HCT116 (cell line): Measurements from ENCODE around the gene CYP11A1. TPM values are rescaled to one million over a fixed set of nuclear protein-coding genes. Genes with fewer than 3 reads are reported as not detected.

Experiments used
- ATAC-seq: fragments of 200-7000 bp; cut with Tn5 transposase; 2 replicates; pipeline ENCODE4 v1.9.1; 2020; ENCODE audit warnings: mild to moderate bottlenecking, moderate library complexity
- BruUV-seq: library from RNA; stranded (reverse); fragments of 400-500 nt; replicated peaks from 2 replicates; lab custom pipeline; 2021; lab: Mats Ljungman, UMichigan
- CTCF ChIA-PET: fragments of 300-600 bp; sonication (Branson Sonifier 250); formaldehyde crosslinking; loops from one replicate; lab custom pipeline; 2021; ENCODE audit warnings: antibody characterized with exemption; lab: Charles Lee
- POLR2A ChIA-PET: fragments of 300-600, 350-600 bp; sonication (Branson Sonifier 250); formaldehyde crosslinking; loops from one replicate; lab custom pipeline; 2021; ENCODE audit warnings: antibody characterized with exemption; lab: Charles Lee
- RAD21 ChIA-PET, 2 experiments: fragments of 300-600 bp; sonication (Branson Sonifier 250); formaldehyde crosslinking; loops; one replicate each; lab custom pipeline; 2023; ENCODE audit warnings: low total read pairs in 2 of 2; ENCODE audit not compliant: uncharacterized antibody in 2 of 2, unreplicated experiment in 2 of 2, low non-redundant PET in 1 of 2; lab: Charles Lee
- DNase-seq: peaks from one replicate; pipeline ENCODE4 v3.0.0-alpha.2; 2010; ENCODE audit warnings: low read depth, low spot score
- H2AFZ ChIP-seq: fragments of 200-600 bp; shearing (Covaris generic), sonication (generic); 2 replicates; pipeline ENCODE4 v1.6.1; 2017; ENCODE audit warnings: low read depth, mixed run types, mixed read lengths, antibody characterized with exemption, low read length; ENCODE audit not compliant: poor library complexity, severe bottlenecking
- H3K27ac ChIP-seq: 2 replicates; pipeline ENCODE4 v1.5.1; 2012; ENCODE audit warnings: low read depth, low read length
- H3K27me3 ChIP-seq: fragments of 200-600 bp; sonication (generic); 2 replicates; pipeline ENCODE4 v1.6.1; 2016; ENCODE audit warnings: mixed run types, low read length, mixed read lengths; ENCODE audit not compliant: insufficient read depth
- H3K36me3 ChIP-seq, 2 experiments: fragments of 200-500 bp in 1 of 2; fragments of 200-600 bp in 1 of 2; sonication (Bioruptor generic) in 1 of 2; sonication (generic) in 1 of 2; 2 replicates each; pipeline versions ENCODE4 v1.5.1 to v1.6.1; 2014 to 2016; ENCODE audit warnings: low read length in 2 of 2, inconsistent platforms in 1 of 2, mixed read lengths in 1 of 2, mixed run types in 1 of 2; ENCODE audit not compliant: insufficient read depth in 2 of 2, control insufficient read depth in 1 of 2
- H3K4me1 ChIP-seq, 2 experiments: fragments of 200-600 bp in 1 of 2; sonication (generic) in 1 of 2; 2 replicates each; pipeline versions ENCODE4 v1.5.1 to v1.6.1; 2012 to 2017; ENCODE audit warnings: low read length in 2 of 2, inconsistent platforms in 1 of 2, mild to moderate bottlenecking in 1 of 2, mixed read lengths in 1 of 2, mixed run types in 1 of 2, moderate library complexity in 1 of 2; ENCODE audit not compliant: insufficient read depth in 2 of 2, control insufficient read depth in 1 of 2
- H3K4me2 ChIP-seq: fragments of 200-600 bp; sonication (generic); 2 replicates; pipeline ENCODE4 v1.6.1; 2017; ENCODE audit warnings: mixed run types, low read length, mixed read lengths
- H3K4me3 ChIP-seq, 2 experiments: fragments of 200-600 bp in 1 of 2; sonication (generic) in 1 of 2; replicated peaks in 1 of 2; 2 replicates each; pipeline ENCODE4 v1.5.1; 2011 to 2016; ENCODE audit warnings: low read length in 2 of 2, control low read depth in 1 of 2, low read depth in 1 of 2, mild to moderate bottlenecking in 1 of 2, mixed read lengths in 1 of 2, mixed run types in 1 of 2
- H3K79me2 ChIP-seq: fragments of 200-600 bp; sonication (generic); 2 replicates; pipeline ENCODE4 v1.6.1; 2017; ENCODE audit warnings: mild to moderate bottlenecking, mixed run types, low read length, moderate library complexity, mixed read lengths; ENCODE audit not compliant: insufficient read depth
- H3K9ac ChIP-seq: fragments of 200-600 bp; sonication (generic); 2 replicates; pipeline ENCODE4 v1.6.1; 2016; ENCODE audit warnings: low read length, mixed read lengths
- H3K9me2 ChIP-seq: fragments of 200-600 bp; sonication (generic), shearing (Covaris generic); 2 replicates; pipeline ENCODE4 v1.6.1; 2017; ENCODE audit warnings: mixed run types, mild to moderate bottlenecking, moderate library complexity; ENCODE audit not compliant: insufficient read depth
- H3K9me3 ChIP-seq, 2 experiments: fragments of 200-500 bp in 1 of 2; fragments of 200-600 bp in 1 of 2; sonication (Bioruptor generic) in 1 of 2; sonication (generic) in 1 of 2; 2 replicates each; pipeline ENCODE4 v1.6.1; 2014 to 2017; ENCODE audit warnings: low read length in 2 of 2, mixed read lengths in 2 of 2, inconsistent platforms in 1 of 2, low read depth in 1 of 2, mild to moderate bottlenecking in 1 of 2, mixed run types in 1 of 2, moderate library complexity in 1 of 2; ENCODE audit not compliant: control insufficient read depth in 1 of 2, insufficient read depth in 1 of 2
- H4K20me1 ChIP-seq: fragments of 200-600 bp; sonication (generic), shearing (Covaris generic); 2 replicates; pipeline ENCODE4 v1.6.1; 2017; ENCODE audit warnings: mixed run types, mild to moderate bottlenecking, moderate library complexity; ENCODE audit not compliant: insufficient read depth
- ATF3 ChIP-seq: IDR thresholded peaks from 2 replicates; pipeline ENCODE4 v1.6.1; 2012
- CTCF ChIP-seq, 3 experiments: fragments of 200-600 bp in 1 of 3; sonication (generic) in 1 of 3; IDR thresholded peaks in 2 of 3; conservative IDR thresholded peaks in 1 of 3; 2 replicates each; pipeline ENCODE4 v1.5.1; 2012 to 2017; ENCODE audit warnings: low read depth in 2 of 3, low read length in 2 of 3, antibody characterized with exemption in 1 of 3, borderline replicate concordance in 1 of 3, control low read depth in 1 of 3, mild to moderate bottlenecking in 1 of 3, mixed read lengths in 1 of 3, mixed run types in 1 of 3, moderate library complexity in 1 of 3; ENCODE audit not compliant: insufficient read depth in 1 of 3
- ELF1 ChIP-seq: IDR thresholded peaks from 2 replicates; pipeline ENCODE4 v1.6.1; 2012; ENCODE audit warnings: low read depth, borderline replicate concordance
- EZH2 ChIP-seq: fragments of 200-600 bp; sonication (generic); IDR thresholded peaks from 2 replicates; pipeline ENCODE4 v1.6.1; 2017; ENCODE audit warnings: antibody characterized with exemption, mixed run types
- POLR2AphosphoS5 ChIP-seq: IDR thresholded peaks from 2 replicates; pipeline ENCODE4 v1.6.1; 2011; ENCODE audit warnings: mild to moderate bottlenecking, low read depth, low read length, moderate library complexity
- RAD21 ChIP-seq: IDR thresholded peaks from 2 replicates; pipeline ENCODE4 v1.6.1; 2012; ENCODE audit warnings: low read depth, mild to moderate bottlenecking
- REST ChIP-seq: IDR thresholded peaks from 2 replicates; pipeline ENCODE4 v1.6.1; 2012; ENCODE audit warnings: low read depth
- SIN3A ChIP-seq: IDR thresholded peaks from 2 replicates; pipeline ENCODE4 v1.6.1; 2012; ENCODE audit warnings: low read depth
- TCF7L2 ChIP-seq: IDR thresholded peaks from 2 replicates; pipeline ENCODE4 v1.7.0; 2011; ENCODE audit warnings: borderline replicate concordance, inconsistent platforms; ENCODE audit not compliant: insufficient read depth, insufficient read length; ENCODE audit errors: extremely low read depth
- ZBTB33 ChIP-seq: IDR thresholded peaks from 2 replicates; pipeline ENCODE4 v1.6.1; 2011; ENCODE audit warnings: mild to moderate bottlenecking, low read length, moderate library complexity; ENCODE audit not compliant: insufficient replicate concordance; ENCODE audit errors: extremely low read depth
- ZFX ChIP-seq: fragments of 450-650 bp; IDR thresholded peaks from 2 replicates; pipeline ENCODE4 v1.6.1; 2017
- intact Hi-C: fragments of 100-400 bp; cut with micrococcal nuclease; formaldehyde crosslinking; loops from 2 replicates; pipeline ENCODE4 v1.10.0; 2022
- total RNA-seq: library from RNA; stranded (reverse); gene quantifications from one replicate; pipeline ENCODE4 v1.2.1, GENCODE V29; 2021; ENCODE audit not compliant: unreplicated experiment

The CYP11A1 gene
- total RNA-seq, 1 experiment from 2014 or later, result 0.57 TPM

- H4K20me1 ChIP-seq, result no peaks in the 10 kb centered on the region
- no peak overlapping the region for H3K27ac ChIP-seq
- no peak overlapping the region for H3K4me2 ChIP-seq
- H2AFZ ChIP-seq, result no peak overlapping the region
- H3K4me3 ChIP-seq, result no peak overlapping the region
- peaks cover 52 to 81% of the 10 kb centered on the region in 2 experiments for H3K4me1 ChIP-seq
- no peaks in the 10 kb centered on the region for H3K9me2 ChIP-seq
- no peaks in the 10 kb centered on the region for H3K79me2 ChIP-seq
- ChIA-PET RAD21 (no interaction called here), CTCF (no interaction called here), POLR2A (interaction anchor here (0.6 kb wide), 1 partner anchor 621 kb away, joined by 3 read pairs; no protein-coding TSS in a partner anchor)
- no TSS peak for BruUV-seq
- no peaks in the 10 kb centered on the region for H3K9me3 ChIP-seq
- no peak for ATAC-seq
- no peaks in the 10 kb centered on the region for H3K27me3 ChIP-seq
- no peak for DNase-seq
- intact Hi-C loops, result no loop called here
- H3K9ac ChIP-seq, result no peak overlapping the region
- no peak for TF ChIP-seq ATF3
- TF ChIP-seq CTCF (IDR thresholded peaks at IDR 0.05 in 2 of 3, conservative IDR thresholded peaks at IDR 0.05 in 1 of 3; ENCODE audit: borderline replicate concordance in 1 of 3, insufficient read depth in 1 of 3, low read depth in 2 of 3, low read length in 2 of 3), result no peak
- TF ChIP-seq REST, result no peak
- no peak for TF ChIP-seq EZH2
- TF ChIP-seq ZBTB33, result no peak
- TF ChIP-seq TCF7L2, result no peak
- TF ChIP-seq POLR2AphosphoS5, result no peak
- TF ChIP-seq ELF1, result no peak
- no peak for TF ChIP-seq SIN3A
- no peak for TF ChIP-seq RAD21
- TF ChIP-seq ZFX, result no peak
- TF ChIP-seq, all 23 proteins: peak for 0
- no peaks in the 10 kb centered on the region for H3K36me3 ChIP-seq
Observed at GRCh38 chr15:74402873-74403587, 35.6 kb upstream of the CYP11A1 start.
